NCI-H345 treated with DMSO at 0.1 percent for 48 hours (cell line): ENCODE data around the gene FAIM2.
"Not testable (repeated sequence)": the region's sequence is repeated elsewhere in the genome, so short reads cannot be mapped to it uniquely, and the experiment has no call there.

ENCODE experiments used
- DNase-seq: peaks from one replicate; lab custom pipeline; 2025; ENCODE audit not compliant: unreplicated experiment; lab: John Stamatoyannopoulos, UW

Gene FAIM2

DNA sequence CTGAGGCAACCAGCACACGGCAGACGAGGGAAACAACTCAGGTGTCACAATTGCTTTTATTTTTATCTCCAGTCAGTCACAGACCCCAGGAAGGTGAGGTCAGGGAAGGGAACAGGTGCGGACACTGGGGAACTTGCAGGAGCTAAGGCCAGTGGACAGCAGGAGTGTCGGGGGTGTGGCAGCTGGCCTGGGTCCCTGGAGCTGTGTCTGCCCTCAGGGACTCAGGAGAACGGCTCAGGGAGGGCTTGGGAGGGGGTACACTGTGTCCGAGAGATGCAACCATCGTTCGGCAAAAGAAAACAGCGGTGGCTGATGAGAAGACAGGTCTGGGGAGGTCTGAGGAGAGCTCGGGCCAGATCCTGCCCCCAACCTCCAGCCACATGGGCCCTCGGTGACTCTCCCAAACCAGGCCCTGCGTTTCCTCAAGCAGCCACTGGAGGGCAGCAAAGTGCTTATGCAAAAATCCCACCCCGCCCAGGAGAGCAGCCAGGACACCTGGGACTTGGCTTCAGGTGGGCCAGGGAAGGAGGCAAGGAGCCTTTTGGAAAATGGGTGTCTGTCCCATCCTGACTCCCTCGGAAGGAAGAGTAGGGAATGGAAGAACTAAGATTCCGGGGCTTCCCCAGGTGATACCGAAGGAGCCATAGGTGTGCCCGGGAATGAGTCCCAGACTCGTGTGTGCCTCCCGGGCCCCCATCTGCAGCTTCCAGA, 36.7 kb downstream of the FAIM2 start:
- no peak for DNase-seq

DNA sequence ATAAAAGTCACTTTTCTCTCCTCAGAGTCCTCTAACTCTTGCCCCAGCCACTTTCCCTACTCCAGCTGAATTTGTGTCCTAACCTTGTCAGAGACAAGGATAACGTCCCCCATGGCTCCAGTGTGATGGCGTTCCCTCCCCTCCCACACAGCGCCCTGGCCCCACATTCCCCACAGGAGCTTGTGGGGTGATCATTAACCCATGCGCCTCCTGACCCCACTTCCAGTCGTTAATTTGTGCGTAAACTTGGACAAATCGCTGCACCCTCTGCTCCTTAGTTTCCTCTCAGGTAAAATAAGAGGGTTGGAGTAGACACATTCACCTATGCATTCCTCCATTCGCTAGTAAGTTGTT, 37.9 kb downstream of the FAIM2 start:
- no peak for DNase-seq

DNA sequence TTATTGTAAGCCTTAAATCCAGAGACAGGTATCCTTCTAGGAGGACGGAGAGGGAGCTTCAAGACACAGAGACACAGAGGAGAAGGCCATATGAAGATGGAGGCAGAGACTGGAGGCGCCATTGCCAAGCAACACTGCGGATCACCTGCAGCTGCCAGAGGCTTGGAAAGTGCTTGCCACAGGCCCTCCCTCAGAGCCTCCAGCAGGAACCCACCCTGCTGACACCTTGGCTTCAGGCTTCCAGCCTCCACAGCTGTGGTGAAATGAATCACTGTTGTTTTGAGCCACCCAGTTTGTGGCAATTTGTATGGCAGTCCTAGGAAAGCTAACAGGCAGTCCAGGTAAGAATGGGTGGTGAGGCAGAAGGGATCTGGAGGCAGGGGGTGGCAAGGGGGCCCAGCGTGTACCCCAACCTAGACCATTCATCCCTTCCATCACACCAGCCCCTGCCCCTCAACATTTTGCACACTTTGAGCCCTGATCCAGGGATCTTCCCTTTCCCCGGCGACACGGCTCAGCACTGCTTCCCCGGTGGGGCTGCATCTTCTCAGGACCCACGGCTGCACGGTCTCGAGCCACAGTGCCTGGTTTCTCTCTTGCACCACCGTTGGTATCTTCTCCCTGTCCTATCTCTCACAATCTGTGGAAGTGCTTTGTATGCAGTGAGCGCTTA, 38.5 kb downstream of the FAIM2 start:
- no peak for DNase-seq

DNA sequence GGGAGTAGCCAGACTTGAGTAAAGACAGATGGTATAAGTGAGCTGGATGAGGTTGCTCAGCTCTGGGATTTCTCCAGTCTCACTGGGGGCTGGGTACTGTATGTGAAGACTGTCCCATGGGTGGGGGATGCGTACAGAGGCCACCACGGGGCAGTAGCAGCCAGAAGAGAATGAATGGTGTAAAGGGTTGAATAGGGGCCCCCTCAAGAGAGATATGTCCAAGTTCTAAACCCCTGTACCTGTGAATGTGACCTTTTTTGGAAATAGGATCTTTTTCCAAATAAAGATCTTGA, 39.0 kb downstream of the FAIM2 start:
- no peak for DNase-seq

DNA sequence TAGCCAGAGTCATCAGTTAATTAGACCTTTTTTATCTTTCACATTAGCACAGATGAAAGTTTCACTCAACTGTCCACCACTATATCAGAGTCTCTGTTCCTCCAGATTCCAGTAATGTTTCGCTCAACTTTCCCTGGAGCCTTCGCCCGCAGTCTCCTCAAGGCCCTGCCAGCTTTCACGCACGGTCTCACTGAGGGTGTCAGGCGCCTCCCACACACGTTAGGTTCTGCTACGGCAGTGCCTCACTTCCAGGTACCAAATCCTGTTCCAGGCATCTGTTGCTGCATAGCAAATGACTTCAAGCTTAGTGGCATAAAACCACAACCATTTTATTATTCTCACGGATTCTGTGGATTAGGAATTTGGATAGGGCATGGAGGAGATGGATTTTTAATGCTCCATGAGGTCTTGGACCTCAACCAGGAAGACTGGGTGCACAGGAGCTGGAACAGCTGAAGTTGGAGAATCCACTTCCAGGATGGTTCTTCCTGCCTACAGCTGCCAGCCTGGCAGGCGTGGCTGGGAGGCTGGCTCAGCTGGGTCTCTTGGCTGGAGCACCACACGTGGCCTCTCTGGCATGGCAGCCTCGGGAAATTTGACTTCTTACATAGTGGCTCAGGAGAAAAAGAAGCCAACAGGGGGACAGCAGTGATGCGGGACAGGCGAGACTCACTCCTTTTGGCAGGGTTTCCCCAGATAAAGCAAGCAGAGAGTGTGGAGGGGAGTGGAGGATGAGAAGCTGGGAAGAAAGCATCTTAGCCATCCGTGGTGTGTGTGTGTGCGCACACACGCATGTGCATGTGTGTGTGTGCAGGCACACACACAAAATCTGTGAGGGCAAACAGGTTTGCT, 39.5 kb downstream of the FAIM2 start:
- DNase-seq = no peak

DNA sequence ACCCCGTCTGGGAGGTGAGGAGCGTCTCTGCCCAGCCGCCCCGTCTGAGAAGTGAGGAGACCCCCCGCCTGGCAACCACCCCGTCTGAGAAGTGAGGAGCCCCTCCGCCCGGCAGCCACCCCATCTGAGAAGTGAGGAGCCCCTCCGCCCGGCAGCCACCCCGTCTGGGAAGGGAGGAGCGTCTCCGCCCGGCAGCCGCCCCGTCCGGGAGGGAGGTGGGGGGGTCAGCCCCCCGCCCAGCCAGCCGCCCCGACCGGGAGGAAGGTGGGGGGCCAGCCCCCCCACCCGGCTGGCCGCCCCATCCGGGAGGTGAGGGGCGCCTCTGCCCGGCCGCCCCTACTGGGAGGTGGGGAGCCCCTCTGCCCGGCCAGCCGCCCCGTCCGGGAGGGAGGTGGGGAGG, 42.8 kb downstream of the FAIM2 start:
- not testable (repeated sequence) for DNase-seq

DNA sequence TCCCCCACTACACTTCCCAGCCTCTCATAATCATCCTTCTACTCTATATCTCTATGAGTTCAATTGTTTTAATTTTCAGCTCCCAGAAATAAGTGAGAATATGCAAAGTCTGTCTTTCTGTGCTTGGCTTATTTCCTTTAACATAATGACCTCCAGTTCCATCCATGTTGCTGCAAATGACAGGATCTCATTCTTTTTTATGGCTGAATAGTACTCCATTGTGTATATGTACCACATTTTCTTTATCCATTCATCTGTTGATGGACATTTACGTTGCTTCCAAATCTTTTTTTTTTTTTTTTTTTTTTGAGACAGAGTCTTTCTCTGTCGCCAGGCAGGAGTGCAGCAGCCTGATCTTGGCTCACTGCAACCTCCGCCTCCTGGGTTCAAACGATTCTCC, 47.8 kb downstream of the FAIM2 start:
- DNase-seq = not testable (repeated sequence)

DNA sequence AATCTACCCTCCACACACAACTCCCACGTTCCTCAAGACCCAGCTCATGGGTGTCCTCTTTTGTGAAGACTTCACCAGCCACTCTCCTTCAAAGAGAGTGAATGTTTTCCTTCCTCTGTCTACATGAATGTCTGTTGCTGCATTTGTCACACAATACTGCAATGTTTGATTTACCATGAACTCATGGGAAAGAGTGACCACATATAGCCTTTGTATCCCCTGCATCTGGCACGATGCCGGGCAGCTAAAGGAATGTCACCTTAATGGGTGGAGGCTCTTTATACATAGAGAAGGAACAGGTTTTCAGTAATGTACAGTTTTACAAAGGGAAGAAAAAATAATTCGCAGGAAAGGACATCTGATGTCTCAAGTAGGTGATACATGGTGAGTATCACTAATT, 48.7 kb downstream of the FAIM2 start:
- no peak for DNase-seq

DNA sequence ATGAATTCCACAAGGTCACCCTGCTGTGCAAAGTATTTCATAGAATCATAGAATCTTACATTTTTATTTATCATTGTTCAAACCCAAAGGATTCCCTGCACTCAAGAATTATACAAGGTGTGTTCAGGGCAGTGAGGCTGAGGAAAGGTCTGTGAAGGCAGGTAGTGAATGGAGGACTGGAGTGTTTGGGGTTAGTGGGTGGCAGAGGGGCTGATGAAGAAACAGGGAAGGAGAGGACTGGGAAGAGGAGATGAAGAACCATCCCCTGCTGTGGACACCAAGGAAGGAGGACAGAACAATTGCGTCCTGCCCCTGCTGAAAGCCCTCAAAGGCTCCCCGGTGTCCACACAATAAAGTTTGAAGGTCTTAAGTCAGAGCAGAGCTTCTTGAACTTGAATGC, 50.0 kb downstream of the FAIM2 start:
- no peak for DNase-seq

DNA sequence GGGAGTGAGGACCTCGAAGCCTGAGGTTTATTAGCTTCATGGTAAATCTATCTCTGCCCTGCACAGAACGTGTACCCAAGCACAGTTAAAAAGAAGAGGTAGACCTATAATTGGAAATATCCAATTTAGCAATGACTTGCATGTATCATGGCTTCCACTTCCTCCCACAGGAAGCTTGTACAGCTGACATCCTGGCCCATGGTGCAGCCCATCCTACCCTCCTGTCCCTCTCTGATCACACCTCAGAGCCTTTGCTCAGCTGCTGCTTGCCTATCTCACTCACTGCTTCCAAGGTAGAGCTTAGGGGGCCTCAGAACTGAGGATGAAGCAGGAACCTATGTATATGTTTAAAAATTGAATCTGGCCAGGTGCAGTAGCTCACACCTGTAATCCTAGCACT, 56.5 kb downstream of the FAIM2 start:
- DNase-seq = no peak

DNA sequence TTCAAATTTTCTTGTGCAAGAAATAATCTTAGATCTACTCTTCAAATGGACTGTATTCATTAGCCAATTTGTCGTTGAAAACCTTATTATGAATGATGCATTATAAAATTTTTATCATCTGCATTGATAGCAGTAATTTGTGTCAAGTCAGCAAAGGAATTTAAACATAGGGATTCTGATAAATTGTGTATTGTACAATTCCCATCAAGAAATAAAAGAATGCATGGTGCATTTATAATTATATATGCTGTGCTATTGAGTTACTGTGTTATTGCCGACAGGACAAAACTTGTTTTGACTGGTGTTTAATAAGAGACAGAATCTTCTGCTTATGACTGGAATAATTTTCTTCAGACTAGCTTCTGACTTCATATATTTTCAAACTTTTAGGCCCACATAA, 57.7 kb downstream of the FAIM2 start:
- DNase-seq = no peak

DNA sequence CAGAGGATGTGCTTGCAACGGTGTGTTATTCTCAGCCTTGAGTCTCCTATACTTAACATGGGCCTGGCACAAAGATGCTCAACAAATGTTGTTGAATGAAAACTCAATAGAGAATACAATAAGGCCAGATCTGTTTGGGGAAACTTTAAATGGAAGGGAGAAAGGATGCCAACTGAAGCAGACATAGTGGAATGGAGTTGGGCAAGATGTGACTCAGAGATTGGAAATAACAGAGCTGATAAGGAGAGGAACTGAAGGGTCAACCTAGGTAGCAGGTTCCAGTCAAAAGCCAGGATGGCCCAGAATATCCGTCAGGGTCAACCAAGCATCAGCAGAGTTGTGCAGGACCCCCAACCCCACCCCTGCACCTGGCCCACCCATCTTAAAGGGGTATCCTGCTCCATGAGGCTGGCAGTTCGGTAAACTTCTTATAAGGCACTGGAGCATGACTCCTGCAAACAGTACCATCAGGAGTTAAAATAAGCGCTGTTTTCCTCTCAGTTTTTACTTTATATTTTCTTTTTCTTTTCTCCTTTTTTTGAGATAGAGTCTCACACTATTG, 59.7 kb downstream of the FAIM2 start:
- DNase-seq = no peak

DNA sequence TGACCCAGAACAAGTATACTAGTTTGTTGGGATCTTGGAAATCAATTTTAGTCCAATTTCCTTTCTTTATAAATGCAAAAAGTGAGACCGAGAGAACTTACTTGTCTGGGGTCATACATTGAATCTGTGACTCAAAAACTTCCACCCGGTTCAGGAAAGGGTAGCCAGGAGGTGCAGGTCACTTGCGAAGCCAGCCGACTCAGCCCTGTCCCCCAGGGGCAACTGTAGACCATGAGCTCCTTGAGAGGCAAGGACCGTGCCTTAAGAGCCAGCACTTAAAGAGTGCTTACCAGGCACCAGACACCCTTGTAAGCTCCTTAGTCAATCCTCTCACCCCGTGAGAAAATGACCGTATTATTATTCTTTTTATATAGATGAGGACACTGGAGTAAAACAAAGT, 60.3 kb downstream of the FAIM2 start:
- DNase-seq = no peak

DNA sequence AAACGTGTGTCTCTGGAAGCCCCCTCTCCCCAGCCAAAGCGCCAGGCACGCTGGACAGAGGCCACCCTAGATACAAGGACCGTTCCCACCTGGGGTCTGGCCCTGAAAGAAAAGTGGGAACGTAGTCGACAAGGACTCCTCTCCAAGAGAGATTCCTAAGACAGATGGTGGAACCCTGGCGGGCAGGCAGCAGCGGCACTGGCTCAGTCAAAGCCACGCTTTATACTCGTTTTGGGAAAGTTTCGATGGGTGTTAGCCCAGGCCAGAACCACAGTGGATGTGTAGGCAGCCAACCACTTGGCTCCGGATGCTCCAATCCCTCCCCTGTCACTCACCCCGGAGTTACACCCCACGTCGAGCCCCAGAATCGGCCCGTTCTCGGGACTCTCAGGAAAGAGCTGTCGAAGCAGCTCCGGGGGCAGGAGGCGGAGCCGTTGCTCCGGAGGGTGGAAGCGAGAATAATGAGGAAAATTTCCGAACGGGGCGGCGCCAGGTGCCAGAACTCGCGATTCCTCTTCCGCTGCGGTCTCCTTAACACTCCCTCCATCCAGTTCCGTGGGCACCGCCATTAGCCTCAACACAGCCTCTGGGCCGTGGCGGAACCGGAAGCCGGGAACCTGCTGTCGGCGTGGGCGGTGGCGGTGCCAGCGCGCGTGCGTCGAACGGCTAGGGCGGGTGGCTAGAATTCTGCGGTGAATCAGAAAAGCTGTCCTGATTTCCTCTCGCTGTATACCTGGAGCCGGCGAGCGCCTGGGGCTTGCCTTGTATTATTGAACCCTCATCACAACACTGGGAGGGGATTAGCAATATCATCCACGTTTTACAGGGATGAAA, 61.0 kb downstream of the FAIM2 start, which contains the start of gene BCDIN3D:
Gene BCDIN3D, minus strand, starts transcription at position 588 of the 834 bp plus-strand sequence. Its CDS starts 19 bp downstream, at position 569.
- peak; percentile 23 for DNase-seq

DNA sequence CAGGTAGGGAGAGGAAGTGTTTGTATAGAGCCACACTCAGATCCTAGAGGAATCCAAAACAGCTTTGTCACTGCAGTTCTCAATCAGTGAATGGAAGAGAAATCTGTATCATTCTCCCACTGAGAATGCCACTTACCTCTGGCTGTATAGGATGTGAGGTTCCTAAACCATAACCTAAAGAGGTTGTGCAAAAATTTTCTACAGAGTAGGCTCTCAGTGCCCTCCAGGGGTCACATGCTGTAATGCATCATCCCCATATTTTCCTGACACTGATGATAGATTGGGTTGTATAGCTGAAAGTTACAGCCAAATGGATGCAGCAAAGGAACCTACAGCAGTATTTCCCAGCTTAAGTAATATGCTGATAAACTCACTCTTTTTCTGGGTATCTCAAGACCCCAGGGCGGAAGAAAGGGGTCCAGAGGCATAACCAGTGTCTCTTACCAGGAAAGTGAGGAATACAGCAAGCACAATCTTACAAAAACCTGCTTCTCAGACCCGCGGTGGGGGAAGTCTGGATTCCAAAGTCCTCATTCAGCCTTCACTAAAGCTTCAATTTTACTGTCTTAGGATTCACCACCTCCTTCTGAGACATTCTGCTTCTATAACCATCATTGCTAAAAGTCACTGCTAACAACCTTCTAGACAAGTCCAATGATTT, 64.6 kb downstream of the FAIM2 start:
- no peak for DNase-seq

DNA sequence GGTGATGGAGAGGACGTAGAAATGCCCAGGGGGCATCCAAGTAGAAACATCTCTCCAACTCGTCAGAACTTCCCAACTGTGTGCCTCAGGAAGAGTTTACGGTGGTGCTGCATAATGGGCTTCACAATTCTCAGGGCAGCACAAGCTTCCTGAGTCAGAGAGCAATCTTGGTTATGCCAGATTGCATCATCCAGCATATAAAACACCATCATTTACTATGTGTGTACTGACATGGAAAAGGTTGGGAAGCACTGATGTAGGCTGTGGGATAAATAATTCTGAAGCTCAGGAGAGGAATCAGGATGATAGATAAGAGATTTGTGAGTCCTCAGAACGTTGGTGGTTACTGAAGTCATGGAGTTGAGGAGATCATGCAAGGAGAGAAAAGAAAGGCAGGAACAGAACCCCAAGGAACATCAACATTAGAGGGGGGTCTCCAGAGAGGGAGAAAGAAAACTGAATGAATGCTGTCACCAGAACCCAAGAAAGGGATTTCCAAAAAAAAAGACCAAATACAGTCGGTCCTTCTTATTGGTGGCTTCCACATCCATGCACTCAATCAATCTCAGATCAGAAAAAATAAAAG, 70.8 kb downstream of the FAIM2 start:
- DNase-seq = no peak

DNA sequence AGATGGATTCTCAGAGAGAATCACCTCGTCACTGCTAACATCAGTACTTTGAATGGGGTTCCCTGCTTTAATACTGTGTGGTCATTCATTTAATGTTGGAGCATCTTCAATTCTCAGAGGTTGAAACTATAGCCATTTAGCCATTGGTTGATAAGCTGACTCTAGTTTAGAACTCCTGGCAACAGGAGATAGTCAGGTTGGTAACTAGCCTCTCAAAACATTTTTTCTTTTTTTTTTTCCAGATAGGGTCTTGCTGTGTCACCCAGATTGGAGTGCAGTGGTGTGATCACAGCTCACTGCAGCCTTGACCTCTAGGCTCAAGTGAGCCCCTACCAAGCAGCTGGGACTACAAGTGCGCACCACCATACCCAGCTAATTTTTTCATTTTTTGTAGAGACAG, 72.0 kb downstream of the FAIM2 start:
- no peak for DNase-seq

DNA sequence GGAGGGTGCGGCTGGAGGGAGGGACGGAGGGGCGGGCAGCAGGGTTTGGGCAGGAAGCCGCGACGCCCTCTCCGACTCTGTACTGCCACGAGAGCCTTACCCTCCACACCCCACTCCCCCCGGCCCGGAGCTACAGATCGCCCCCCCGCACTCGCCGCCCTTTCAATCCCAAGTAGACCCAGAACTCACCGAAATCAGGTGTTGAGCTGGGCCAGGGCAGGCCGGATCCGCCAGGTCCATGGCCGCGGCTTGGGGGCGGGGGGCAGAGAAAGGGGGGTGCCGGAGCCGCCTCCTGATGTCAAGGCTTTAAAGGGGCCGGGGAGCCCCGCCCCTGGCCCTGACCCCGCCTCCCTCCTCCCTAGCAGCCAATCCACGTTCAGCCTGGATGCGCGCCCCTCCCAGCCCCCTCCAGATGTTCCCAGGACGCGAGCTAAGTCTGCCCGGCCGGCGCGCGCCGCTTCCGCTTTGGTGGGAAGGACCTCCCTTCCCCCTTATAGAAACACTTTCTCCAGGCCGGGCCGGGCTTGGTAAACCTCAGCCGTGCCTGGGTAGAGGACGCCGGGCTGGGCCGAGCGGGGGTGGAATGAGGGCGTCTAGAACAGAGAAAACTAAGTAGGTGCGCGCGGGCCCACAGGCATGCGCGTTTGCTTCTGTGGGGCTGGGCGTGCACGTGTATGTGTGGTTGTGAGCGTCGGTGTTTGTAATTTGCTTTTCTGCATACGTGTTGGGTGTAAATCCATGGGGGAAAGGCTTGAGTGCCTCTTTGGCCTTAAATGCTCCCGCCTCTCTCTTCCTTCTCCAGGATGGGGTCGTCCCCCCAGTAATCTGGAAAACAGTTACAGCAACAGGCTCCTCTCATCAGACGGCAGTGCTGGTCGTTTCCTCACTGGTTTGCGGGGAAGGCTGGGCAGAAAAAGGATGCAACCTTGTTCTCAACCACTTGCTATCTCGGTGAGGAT, 75.3 kb downstream of the FAIM2 start, which contains the start of gene NCKAP5L:
Gene NCKAP5L, minus strand, starts transcription at position 281 of the 959 bp plus-strand sequence. CDS start 24,369 bp downstream, outside the sequence.
- peak; percentile 37 for DNase-seq
